B cell (primary cell): ENCODE data around the gene SUMO2. TPM values are rescaled to one million over a fixed set of nuclear protein-coding genes. Genes with fewer than 3 reads are reported as not detected.
"Not testable (repeated sequence)": the region's sequence is repeated elsewhere in the genome, so short reads cannot be mapped to it uniquely, and the experiment has no call there.

Experiments
- ATAC-seq: fragments of 200-7000 bp; cut with Tn5 transposase; one replicate; pipeline ENCODE4 v1.10.0; 2021; ENCODE audit warnings: low read depth, mild to moderate bottlenecking, moderate number of reproducible peaks, moderate library complexity
- CTCF ChIA-PET: fragments of 350-600 bp; sonication (Branson Sonifier 250); formaldehyde crosslinking; loops from one replicate; lab custom pipeline; 2021; ENCODE audit warnings: antibody characterized with exemption, inconsistent platforms; lab: Charles Lee
- POLR2A ChIA-PET: fragments of 350-600 bp; sonication (Branson Sonifier 250); formaldehyde crosslinking; loops from one replicate; lab custom pipeline; 2021; ENCODE audit warnings: antibody characterized with exemption; lab: Charles Lee
- DNase-seq: peaks from one replicate; pipeline ENCODE4 v3.0.0; 2013
- H2AFZ ChIP-seq: 2 replicates; pipeline ENCODE4 v1.6.1; 2012; ENCODE audit warnings: mild to moderate bottlenecking, low read depth, low read length; ENCODE audit not compliant: insufficient read depth, poor library complexity, severe bottlenecking
- H3K27ac ChIP-seq, 2 donors: 1 replicate in 1 of 2; 2 replicates in 1 of 2; pipeline ENCODE4 v1.5.1; 2012 to 2013; ENCODE audit warnings: low read length in 2 of 2, mild to moderate bottlenecking in 2 of 2, moderate library complexity in 1 of 2
- H3K27me3 ChIP-seq, 4 experiments: fragments of 200-600 bp in 1 of 4; sonication (generic) in 1 of 4; replicated peaks in 1 of 4; 1 replicate in 2 of 4; 2 replicates in 2 of 4; pipeline versions ENCODE4 v1.6.1 to v1.7.0; 2013 to 2016; ENCODE audit warnings: low read length in 3 of 4, mild to moderate bottlenecking in 2 of 4, mixed read lengths in 1 of 4, moderate library complexity in 1 of 4; ENCODE audit not compliant: insufficient read depth in 4 of 4, control insufficient read depth in 3 of 4; ENCODE audit errors: control extremely low read depth in 1 of 4
- H3K36me3 ChIP-seq, 2 experiments: replicated peaks in 1 of 2; 1 replicate in 1 of 2; 2 replicates in 1 of 2; pipeline versions ENCODE4 v1.6.1 to v1.7.1; 2013; ENCODE audit warnings: low read length in 1 of 2; ENCODE audit not compliant: insufficient read depth in 2 of 2, control insufficient read depth in 1 of 2; ENCODE audit errors: control extremely low read depth in 1 of 2, extremely low read depth in 1 of 2
- H3K4me1 ChIP-seq, 2 donors: fragments of 200-600 bp in 1 of 2; sonication (generic) in 1 of 2; 1 replicate in 1 of 2; 2 replicates in 1 of 2; pipeline versions ENCODE4 v1.5.1 to v1.6.1; 2013 to 2017; ENCODE audit warnings: low read length in 2 of 2; ENCODE audit not compliant: control insufficient read depth in 2 of 2, insufficient read depth in 2 of 2
- H3K4me2 ChIP-seq: replicated peaks from 2 replicates; pipeline ENCODE3; 2012; ENCODE audit warnings: mild to moderate bottlenecking, low read depth, low read length; ENCODE audit not compliant: poor library complexity, severe bottlenecking
- H3K4me3 ChIP-seq, 5 experiments: fragments of 200-600 bp in 1 of 5; sonication (generic) in 1 of 5; 1 replicate in 3 of 5; 2 replicates in 2 of 5; pipeline versions ENCODE4 v1.5.1 to v1.7.0; 2011 to 2016; ENCODE audit warnings: low read length in 4 of 5, mild to moderate bottlenecking in 4 of 5, low read depth in 2 of 5, control low read depth in 1 of 5, moderate library complexity in 1 of 5; ENCODE audit not compliant: insufficient read depth in 1 of 5; ENCODE audit errors: control extremely low read depth in 1 of 5, extremely low read depth in 1 of 5
- H3K79me2 ChIP-seq: fragments of 200-600 bp; sonication (generic); one replicate; pipeline ENCODE4 v1.6.0; 2016; ENCODE audit warnings: low read length; ENCODE audit not compliant: control insufficient read depth, insufficient read depth
- H3K9ac ChIP-seq: fragments of 200-600 bp; sonication (generic); 2 replicates; pipeline ENCODE4 v1.6.1; 2017; ENCODE audit warnings: mild to moderate bottlenecking, low read length, moderate library complexity
- H3K9me3 ChIP-seq, 3 donors: one replicate each; pipeline versions ENCODE4 v1.6.1 to v1.7.1; 2013; ENCODE audit warnings: low read length in 2 of 3; ENCODE audit not compliant: control insufficient read depth in 2 of 3, insufficient read depth in 1 of 3; ENCODE audit errors: control extremely low read depth in 1 of 3
- H4K20me1 ChIP-seq: 2 replicates; pipeline ENCODE4 v1.6.0; 2012; ENCODE audit warnings: mild to moderate bottlenecking, low read length; ENCODE audit not compliant: insufficient read depth, control insufficient read depth, poor library complexity, severe bottlenecking
- H3K27ac Mint-ChIP-seq: one replicate; pipeline ENCODE4 v1.8.0; 2021; ENCODE audit warnings: mixed read lengths
- H3K27me3 Mint-ChIP-seq: one replicate; pipeline ENCODE4 v1.8.0; 2021; ENCODE audit warnings: mixed read lengths
- H3K4me1 Mint-ChIP-seq: one replicate; pipeline ENCODE4 v1.8.0; 2021; ENCODE audit warnings: mixed read lengths
- H3K4me3 Mint-ChIP-seq: one replicate; pipeline ENCODE4 v1.8.0; 2021; ENCODE audit warnings: mixed read lengths
- H3K9me3 Mint-ChIP-seq: one replicate; pipeline ENCODE4 v1.8.0; 2022; ENCODE audit warnings: mixed read lengths; ENCODE audit not compliant: insufficient read depth
- CTCF ChIP-seq: fragments of 200-600 bp; IDR thresholded peaks from one replicate; pipeline ENCODE4 v1.8.0; 2022; ENCODE audit warnings: antibody characterized with exemption, mild to moderate bottlenecking
- EZH2 ChIP-seq: IDR thresholded peaks from 2 replicates; pipeline ENCODE4 v1.6.1; 2012; ENCODE audit warnings: borderline replicate concordance, low read depth, mild to moderate bottlenecking, moderate library complexity, low read length; ENCODE audit not compliant: insufficient read depth, poor library complexity, severe bottlenecking
- WGBS: methylation state at CpG from one replicate; pipeline ENCODE4 v1.1.5; 2013; ENCODE audit warnings: missing lambda C conversion rate; ENCODE audit not compliant: insufficient coverage; 5-methylcytosine and 5-hydroxymethylcytosine counted together
- intact Hi-C: fragments of 100-400 bp; cut with micrococcal nuclease; formaldehyde crosslinking; loops from one replicate; pipeline ENCODE4 v1.10.0; 2022
- polyA plus RNA-seq: library from polyadenylated mRNA; depleted of rRNA; stranded (reverse); fragments of >200 nt; gene quantifications from 2 replicates; pipeline ENCODE4 v1.2.3, GENCODE V29; 2012
- total RNA-seq, 2 donors: library from RNA; stranded (reverse); fragments of 120-200 nt in 1 of 2; gene quantifications; 1 replicate in 1 of 2; 2 replicates in 1 of 2; pipeline versions ENCODE4 v1.2.3 to v1.2.4, GENCODE V29; 2013 to 2022

Gene SUMO2
- total and polyA plus RNA-seq, 2 donors (not counting 1 experiment from before 2014, with no cell fraction given), result 35.1 to 229 TPM

GRCh38 chr17:75159196-75160031 is 23.3 kb downstream of the SUMO2 start:
- intact Hi-C loops, result no loop called here
- ATAC-seq, result no peak
- Mint-ChIP-seq H3K27me3 (no peaks in the 10 kb centered on the region), H3K9me3 (no peaks in the 10 kb centered on the region), H3K4me3 (no peak overlapping the region), H3K4me1 (peaks cover 8% of the 10 kb centered on the region), H3K27ac (no peak overlapping the region)
- H3K27me3 ChIP-seq, result no peaks in the 10 kb centered on the region
- H3K27ac ChIP-seq, result no peak overlapping the region
- H3K36me3 ChIP-seq, result no peaks in the 10 kb centered on the region
- H3K4me1 ChIP-seq, result peaks cover 6 to 14% of the 10 kb centered on the region in 2 donors
- no peak overlapping the region for H3K9ac ChIP-seq
- no peak overlapping the region for H3K4me3 ChIP-seq
- no peaks in the 10 kb centered on the region for H3K9me3 ChIP-seq
- no peaks in the 10 kb centered on the region for H4K20me1 ChIP-seq
- peaks cover 4% of the 10 kb centered on the region for H3K79me2 ChIP-seq
- POLR2A ChIA-PET, result interaction anchor here (0.8 kb wide), 1 partner anchor 28 kb away, joined by 3 read pairs; the partner anchor contains the start of gene NT5C
- DNase-seq, result no peak
- CTCF ChIA-PET, result interaction anchor here (0.7 to 0.9 kb wide), 4 partner anchors 11 to 45 kb away, joined by 3 to 4 read pairs (median 4); no protein-coding TSS in a partner anchor
- H2AFZ ChIP-seq, result no peak overlapping the region
- TF ChIP-seq CTCF (no peak), EZH2 (no peak)
- WGBS, result 80% methylated on average over 1 of the region's 4 CpGs
- H3K4me2 ChIP-seq, result no peak overlapping the region

- ChIA-PET POLR2A (interaction anchor here (0.6 to 0.8 kb wide), 2 partner anchors 19 to 27 kb away, joined by 3 to 15 read pairs; partner anchors contain the start of gene NT5C), CTCF (interaction anchor here (0.8 to 1.1 kb wide), 3 partner anchors 10 to 44 kb away, joined by 3 to 4 read pairs (median 3); no protein-coding TSS in a partner anchor)
- H3K4me3 ChIP-seq, H3K9me3 ChIP-seq, H3K36me3 ChIP-seq, H3K27me3 Mint-ChIP-seq, H3K4me3 Mint-ChIP-seq, H3K4me2 ChIP-seq, DNase-seq, H3K27ac Mint-ChIP-seq, intact Hi-C loops, H3K27me3 ChIP-seq, H3K27ac ChIP-seq, ATAC-seq, H3K9ac ChIP-seq, H4K20me1 ChIP-seq, H2AFZ ChIP-seq, H3K9me3 Mint-ChIP-seq: not testable (repeated sequence)
- peaks cover 6 to 18% of the 10 kb centered on the region in 2 donors for H3K4me1 ChIP-seq
- WGBS, result 99% methylated on average over 6 of the region's 8 CpGs
- peaks cover 11% of the 10 kb centered on the region for H3K4me1 Mint-ChIP-seq
- peaks cover 12% of the 10 kb centered on the region for H3K79me2 ChIP-seq
Observed at GRCh38 chr17:75158480-75158879, 24.3 kb downstream of the SUMO2 start.
